MCF 10A (cell line): Measurements from ENCODE around the gene ZNF432. TPM values are rescaled to one million over a fixed set of nuclear protein-coding genes. Genes with fewer than 3 reads are reported as not detected.
A peak's percentile ranks its signal among the peaks of the same experiment; 100 is the strongest.
"Not testable (repeated sequence)": the region's sequence is repeated elsewhere in the genome, so short reads cannot be mapped to it uniquely, and the experiment has no call there.

ENCODE experiments used
- BruUV-seq: library from RNA; stranded (reverse); fragments of 400-500 nt; replicated peaks from 2 replicates; lab custom pipeline; 2021; lab: Mats Ljungman, UMichigan
- CTCF ChIA-PET: fragments of 300-600 bp; sonication (Branson Sonifier 250); formaldehyde crosslinking; extraction: SDS; loops from one replicate; lab custom pipeline; 2021; ENCODE audit warnings: antibody characterized with exemption, inconsistent platforms; lab: Yijun Ruan, JAX
- POLR2A ChIA-PET: fragments of 300-600, 350-650 bp; sonication (Branson Sonifier 250); formaldehyde crosslinking; extraction: SDS; loops from one replicate; lab custom pipeline; 2020; ENCODE audit warnings: antibody characterized with exemption, inconsistent platforms; lab: Yijun Ruan, JAX
- DNase-seq: peaks from one replicate; pipeline ENCODE4 v3.0.0-alpha.2; 2018; ENCODE audit not compliant: unreplicated experiment
- H3K27ac Mint-ChIP-seq: one replicate; pipeline ENCODE4 v1.8.0; 2022; ENCODE audit warnings: mild to moderate bottlenecking, low read depth, mixed read lengths; ENCODE audit not compliant: unreplicated experiment
- H3K27me3 Mint-ChIP-seq: one replicate; pipeline ENCODE4 v1.8.0; 2022; ENCODE audit warnings: mixed read lengths; ENCODE audit not compliant: insufficient read depth, unreplicated experiment
- H3K36me3 Mint-ChIP-seq: one replicate; pipeline ENCODE4 v1.8.0; 2022; ENCODE audit warnings: mild to moderate bottlenecking, moderate library complexity, mixed read lengths; ENCODE audit not compliant: insufficient read depth, unreplicated experiment
- H3K4me1 Mint-ChIP-seq: one replicate; pipeline ENCODE4 v1.8.0; 2022; ENCODE audit warnings: mixed read lengths; ENCODE audit not compliant: insufficient read depth, unreplicated experiment
- H3K4me3 Mint-ChIP-seq: one replicate; pipeline ENCODE4 v1.8.0; 2022; ENCODE audit warnings: mild to moderate bottlenecking, moderate library complexity, mixed read lengths; ENCODE audit not compliant: unreplicated experiment
- H3K9me3 Mint-ChIP-seq: one replicate; pipeline ENCODE4 v1.8.0; 2022; ENCODE audit warnings: mixed read lengths; ENCODE audit not compliant: unreplicated experiment
- CTCF ChIP-seq: fragments of 200-600 bp; IDR thresholded peaks from one replicate; pipeline ENCODE4 v1.8.0; 2022; ENCODE audit warnings: antibody characterized with exemption, mild to moderate bottlenecking; ENCODE audit not compliant: unreplicated experiment
- intact Hi-C: fragments of 100-400 bp; cut with micrococcal nuclease; formaldehyde crosslinking; loops from 2 replicates; pipeline ENCODE4 v1.14.1; 2022
- total RNA-seq: library from RNA; stranded (reverse); gene quantifications from 2 replicates; pipeline ENCODE4 v1.2.3, GENCODE V29; 2022

ZNF432 gene
- total RNA-seq, 1 experiment from 2014 or later: 17.2 TPM

GRCh38 chr19:52034051-52034728 lies 14.4 kb downstream of the ZNF432 start:
- Mint-ChIP-seq H3K4me1 (no peaks in the 10 kb centered on the region), H3K9me3 (peaks cover 27% of the 10 kb centered on the region), H3K27me3 (no peaks in the 10 kb centered on the region), H3K27ac (no peak overlapping the region), H3K36me3 (peaks cover 68% of the 10 kb centered on the region), H3K4me3 (no peak overlapping the region)
- intact Hi-C loops: no loop called here
- peak; percentile 5 for DNase-seq
- ChIA-PET POLR2A (no interaction called here), CTCF (interaction anchor here (0.7 kb wide), 1 partner anchor 1759 kb away, joined by 3 read pairs; no protein-coding TSS in a partner anchor)
- BruUV-seq: no TSS peak
- TF ChIP-seq CTCF: no peak

- TF ChIP-seq CTCF: no peak
- CTCF ChIA-PET: no interaction called here
- Mint-ChIP-seq H3K27me3 (no peaks in the 10 kb centered on the region), H3K4me1 (peaks cover 13% of the 10 kb centered on the region), H3K27ac (peak overlapping the region; percentile 84), H3K9me3 (peaks cover 8% of the 10 kb centered on the region), H3K4me3 (peak overlapping the region; percentile 76), H3K36me3 (peaks cover 46% of the 10 kb centered on the region)
- POLR2A ChIA-PET: interaction anchor here (0.7 to 2.8 kb wide), 11 partner anchors 16 to 161 kb away, joined by 3 to 31 read pairs (median 6); partner anchors contain the start of genes PPP2R1A, ZNF432, ZNF615 and ZNF616
- DNase-seq: no peak
- intact Hi-C loops: no loop called here
- BruUV-seq: TSS peak; percentile 70
Measured at GRCh38 chr19:52028780-52029123, 19.9 kb downstream of the ZNF432 start.

- intact Hi-C loops: no loop called here
- peaks cover 8% of the 10 kb centered on the region for H3K9me3 Mint-ChIP-seq
- ChIA-PET POLR2A (interaction anchor here (0.7 to 2.8 kb wide), 12 partner anchors 17 to 894 kb away, joined by 3 to 31 read pairs (median 5); partner anchors contain the start of genes PPP2R1A, ZNF432, ZNF615 and ZNF616), CTCF (no interaction called here)
- TF ChIP-seq CTCF: no peak
- peak within 1 kb of the TSS; percentile 84 for H3K27ac Mint-ChIP-seq
- H3K27me3 Mint-ChIP-seq: no peaks in the 10 kb centered on the region
- BruUV-seq: no TSS peak
- H3K4me1 Mint-ChIP-seq: peaks cover 13% of the 10 kb centered on the region
- peaks cover 51% of the 10 kb centered on the region for H3K36me3 Mint-ChIP-seq
- peak; percentile 88 for DNase-seq
- H3K4me3 Mint-ChIP-seq: peak within 1 kb of the TSS; percentile 76
Measured at GRCh38 chr19:52028027-52028779, 20.4 kb downstream of the ZNF432 start, which contains the start of gene ZNF614. Gene ZNF614, minus strand, starts transcription at chr19:52028379. Its CDS starts 2,634 bp downstream, at chr19:52025745.

- intact Hi-C loops, CTCF ChIA-PET, H3K27ac Mint-ChIP-seq, H3K9me3 Mint-ChIP-seq, DNase-seq, BruUV-seq, H3K27me3 Mint-ChIP-seq: not testable (repeated sequence)
- Mint-ChIP-seq H3K36me3 (peaks cover 65% of the 10 kb centered on the region), H3K4me1 (peaks cover 13% of the 10 kb centered on the region), H3K4me3 (peak overlapping the region; percentile 25)
- POLR2A ChIA-PET: interaction anchor here (2.8 kb wide), 1 partner anchor 22 kb away, joined by 17 read pairs; the partner anchor contains the start of gene ZNF432
Measured at GRCh38 chr19:52026255-52026990, 22.2 kb downstream of the ZNF432 start.

- DNase-seq, H3K4me3 Mint-ChIP-seq, POLR2A ChIA-PET, H3K27ac Mint-ChIP-seq, H3K27me3 Mint-ChIP-seq, BruUV-seq, CTCF ChIA-PET, intact Hi-C loops: not testable (repeated sequence)
- peaks cover 74% of the 10 kb centered on the region for H3K36me3 Mint-ChIP-seq
- peaks cover 13% of the 10 kb centered on the region for H3K4me1 Mint-ChIP-seq
- H3K9me3 Mint-ChIP-seq: peaks cover 23% of the 10 kb centered on the region
Measured at GRCh38 chr19:52024478-52024877, 24.2 kb downstream of the ZNF432 start.
